GM12878 (cell line): ENCODE measurements around the gene LPA. TPM values are rescaled to one million over a fixed set of nuclear protein-coding genes. Genes with fewer than 3 reads are reported as not detected.

Source experiments
- ATAC-seq: fragments of 200-7000 bp; cut with Tn5 transposase; 3 replicates; pipeline ENCODE4 v1.9.1; 2020; ENCODE audit warnings: mild to moderate bottlenecking, moderate library complexity
- BruUV-seq: library from RNA; stranded (reverse); fragments of 400-500 nt; replicated peaks from 2 replicates; lab custom pipeline; 2021; lab: Mats Ljungman, UMichigan
- CTCF ChIA-PET: fragments of 300-600 bp; sonication (Branson Sonifier 250); formaldehyde crosslinking; extraction: SDS; loops from one replicate; lab custom pipeline; 2021; ENCODE audit warnings: inconsistent platforms; lab: Yijun Ruan, JAX
- POLR2A ChIA-PET: fragments of 350-600 bp; formaldehyde crosslinking; extraction: SDS; loops from one replicate; lab custom pipeline; 2021; ENCODE audit warnings: inconsistent platforms; lab: Charles Lee
- RAD21 ChIA-PET: fragments of 300-600 bp; sonication (Branson Sonifier 250); formaldehyde crosslinking; loops from one replicate; lab custom pipeline; 2023; ENCODE audit warnings: antibody characterized with exemption; ENCODE audit not compliant: unreplicated experiment; lab: Charles Lee
- SMC1A ChIA-PET: fragments of 300-600 bp; sonication (Branson Sonifier 250); formaldehyde crosslinking; loops from one replicate; lab custom pipeline; 2023; ENCODE audit not compliant: unreplicated experiment, uncharacterized antibody; lab: Charles Lee
- DNase-seq: peaks from one replicate; pipeline ENCODE4 v3.0.0-alpha.2; 2011; ENCODE audit warnings: low read depth, low spot score
- FAIRE-seq: peaks from 3 replicates; lab custom pipeline; 2011; peaks lifted over from hg19 to GRCh38; lab: Jason Lieb, UNC
- H2AFZ ChIP-seq: 2 replicates; pipeline ENCODE4 v1.6.0; 2011; ENCODE audit warnings: low read depth, low read length, control low read depth; ENCODE audit not compliant: control insufficient read depth
- H3K27ac ChIP-seq: 2 replicates; pipeline ENCODE4 v1.5.1; 2011; ENCODE audit warnings: control low read depth; ENCODE audit not compliant: control insufficient read depth, insufficient read depth
- H3K27me3 ChIP-seq, 2 experiments: replicated peaks in 1 of 2; 2 replicates each; pipeline versions ENCODE4 v1.6.0 to v1.6.1; 2011; ENCODE audit warnings: low read length in 1 of 2; ENCODE audit not compliant: control insufficient read depth in 2 of 2, insufficient read depth in 2 of 2
- H3K36me3 ChIP-seq, 2 experiments: 2 replicates each; pipeline ENCODE4 v1.5.1; 2011; ENCODE audit warnings: low read length in 1 of 2; ENCODE audit not compliant: control insufficient read depth in 2 of 2, insufficient read depth in 2 of 2
- H3K4me1 ChIP-seq: 2 replicates; pipeline ENCODE4 v1.6.1; 2011; ENCODE audit warnings: mild to moderate bottlenecking, low read length, moderate library complexity, mixed read lengths; ENCODE audit not compliant: control insufficient read depth, insufficient read depth
- H3K4me2 ChIP-seq: 2 replicates; pipeline ENCODE4 v1.6.0; 2011; ENCODE audit warnings: control low read depth; ENCODE audit not compliant: control insufficient read depth, insufficient read depth
- H3K4me3 ChIP-seq: fragments of 200-600 bp; sonication (generic); 2 replicates; pipeline ENCODE4 v1.5.1; 2016
- H3K79me2 ChIP-seq: 2 replicates; pipeline ENCODE4 v1.6.0; 2011; ENCODE audit warnings: low read length; ENCODE audit not compliant: control insufficient read depth, insufficient read depth
- H3K9ac ChIP-seq: 2 replicates; pipeline ENCODE4 v1.8.0; 2011; ENCODE audit warnings: low read length, control low read depth, mixed read lengths; ENCODE audit not compliant: control insufficient read depth, insufficient read depth
- H3K9me3 ChIP-seq: replicated peaks from 3 replicates; pipeline ENCODE4 v1.5.1; 2011; ENCODE audit warnings: mild to moderate bottlenecking, low read length; ENCODE audit not compliant: control insufficient read depth, insufficient read depth
- H4K20me1 ChIP-seq: 2 replicates; pipeline ENCODE4 v1.6.0; 2011; ENCODE audit not compliant: control insufficient read depth, insufficient read depth
- ATF3 ChIP-seq: IDR thresholded peaks from 2 replicates; pipeline ENCODE4 v1.6.1; 2011; ENCODE audit warnings: low read depth, mild to moderate bottlenecking, low read length, moderate library complexity, borderline replicate concordance; ENCODE audit errors: extremely low read depth
- CREB1 ChIP-seq: IDR thresholded peaks from 2 replicates; pipeline ENCODE4 v1.6.1; 2012; ENCODE audit warnings: low read depth, mild to moderate bottlenecking, inconsistent platforms
- MXI1 ChIP-seq: fragments of 150-350 bp; IDR thresholded peaks from 2 replicates; pipeline ENCODE4 v1.6.1; 2011; ENCODE audit warnings: low read depth, mild to moderate bottlenecking, inconsistent platforms, low read length, improper control_type of control experiment
- NR2F1 ChIP-seq: fragments of 450-650 bp; conservative IDR thresholded peaks from 2 replicates; pipeline ENCODE4 v1.6.1; 2017; ENCODE audit warnings: mild to moderate bottlenecking
- POLR2A ChIP-seq: IDR thresholded peaks from 2 replicates; pipeline ENCODE4 v1.6.1; 2011; ENCODE audit warnings: low read depth, mild to moderate bottlenecking, low read length
- POLR2AphosphoS5 ChIP-seq: IDR thresholded peaks from 2 replicates; pipeline ENCODE4 v1.6.1; 2011; ENCODE audit warnings: mild to moderate bottlenecking, low read length, inconsistent platforms
- RCOR1 ChIP-seq: conservative IDR thresholded peaks from 2 replicates; pipeline ENCODE4 v1.6.1; 2012; ENCODE audit warnings: low read depth, low read length, improper control_type of control experiment
- RELA ChIP-seq: fragments of 450-650 bp; IDR thresholded peaks from 2 replicates; pipeline ENCODE4 v1.8.0; 2014; ENCODE audit warnings: borderline replicate concordance; ENCODE audit not compliant: partially characterized antibody
- RELB ChIP-seq: fragments of 450-650 bp; IDR thresholded peaks from 2 replicates; pipeline ENCODE4 v1.6.1; 2017; ENCODE audit warnings: low read depth, mild to moderate bottlenecking, moderate library complexity
- SMAD1 ChIP-seq: fragments of 450-650 bp; IDR thresholded peaks from 2 replicates; pipeline ENCODE4 v1.6.1; 2018; ENCODE audit warnings: mild to moderate bottlenecking, low read depth; ENCODE audit not compliant: partially characterized antibody
- SP1 ChIP-seq: IDR thresholded peaks from one replicate; pipeline ENCODE4 v1.6.1; 2011; ENCODE audit warnings: low read depth, low read length
- SREBF1 ChIP-seq: IDR thresholded peaks from 2 replicates; pipeline ENCODE4 v1.6.1; 2012; ENCODE audit warnings: mild to moderate bottlenecking, low read length
- USF2 ChIP-seq: IDR thresholded peaks from 2 replicates; pipeline ENCODE4 v1.6.1; 2011; ENCODE audit warnings: low read depth, low read length, improper control_type of control experiment, borderline replicate concordance
- WRNIP1 ChIP-seq: IDR thresholded peaks from 2 replicates; pipeline ENCODE4 v1.6.1; 2011; ENCODE audit warnings: low read depth, low read length, improper control_type of control experiment, borderline replicate concordance
- WGBS: methylation state at CpG from one replicate; pipeline ENCODE4 v1.1.6; 2016; ENCODE audit warnings: low lambda C conversion rate; ENCODE audit not compliant: insufficient replicate concordance, insufficient coverage; ENCODE audit errors: missing lambda C conversion rate; 5-methylcytosine and 5-hydroxymethylcytosine counted together
- in situ Hi-C: fragments of 300-500 bp; cut with MboI; formaldehyde crosslinking; loops from 9 replicates; pipeline ENCODE4 v1.14.3; 2018; ENCODE audit warnings: mixed read lengths
- intact Hi-C: fragments of 100-400 bp; cut with micrococcal nuclease; formaldehyde crosslinking; loops from one replicate; pipeline ENCODE4 v1.14.2; 2022; ENCODE audit not compliant: unreplicated experiment
- polyA plus RNA-seq, 11 experiments: library from polyadenylated mRNA; depleted of rRNA in 4 of 11; unstranded in 6 of 11; stranded (reverse) in 5 of 11; fragments of >200 nt; fragmentation: Nextera tagmentation in 4 of 11; fragmentation: Illumina TruSeq in 1 of 11; extraction: Ambion mirVana in 4 of 11; extraction: Trizol in 1 of 11; gene quantifications; 1 replicate in 1 of 11; 2 replicates in 10 of 11; pipeline versions ENCODE4 v1.2.1 to v1.2.3, GENCODE V29; 2011 to 2016; ENCODE audit warnings: inconsistent platforms in 2 of 11, missing spikeins in 2 of 11, low read depth in 1 of 11
- total RNA-seq, 4 experiments: library from RNA; depleted of rRNA in 3 of 4; stranded (reverse); fragments of >200 nt in 3 of 4; fragmentation: Illumina TruSeq in 1 of 4; extraction: Trizol in 1 of 4; gene quantifications; 2 replicates each; pipeline versions ENCODE4 v1.2.1 to v1.2.3, GENCODE V29; 2013 to 2021
- TF ChIP-seq, protein P1 (sequence below): fragments of 450-650 bp; IDR thresholded peaks from 2 replicates; pipeline ENCODE4 v1.6.1; 2018; ENCODE audit warnings: borderline replicate concordance, mild to moderate bottlenecking; ENCODE audit not compliant: partially characterized antibody
- TF ChIP-seq, protein P2 (sequence below): IDR thresholded peaks from 2 replicates; pipeline ENCODE4 v1.6.1; 2012; ENCODE audit warnings: low read depth, low read length, improper control_type of control experiment

The LPA gene
- total and polyA plus RNA-seq, 10 of the 15 experiments (the other 5 are each of a cell fraction or from before 2014, with no cell fraction given) = 0.03 to 2.8 (median 0.57) TPM

GRCh38 chr6:160489091-160489490 lies 175.0 kb downstream of the LPA start:
- in situ Hi-C loops = no loop called here
- ATAC-seq (no peak), DNase-seq (no peak), FAIRE-seq (no peak)
- intact Hi-C loops = no loop called here
- H3K79me2 ChIP-seq = no peaks in the 10 kb centered on the region
- H3K9me3 ChIP-seq = no peaks in the 10 kb centered on the region
- BruUV-seq = no TSS peak
- no peak overlapping the region for H2AFZ ChIP-seq
- no peak overlapping the region for H3K9ac ChIP-seq
- no peak overlapping the region for H3K4me2 ChIP-seq
- no peaks in the 10 kb centered on the region for H3K4me1 ChIP-seq
- ChIA-PET CTCF (no interaction called here), POLR2A (no interaction called here), SMC1A (no interaction called here), RAD21 (no interaction called here)
- no peaks in the 10 kb centered on the region; a peak in 1 of 4 replicates for H3K27me3 ChIP-seq
- H3K36me3 ChIP-seq = no peaks in the 10 kb centered on the region
- 70% methylated on average over 1 of the region's 1 CpG for WGBS
- H4K20me1 ChIP-seq = no peaks in the 10 kb centered on the region
- H3K27ac ChIP-seq = no peak overlapping the region
- no peak overlapping the region for H3K4me3 ChIP-seq
- TF ChIP-seq CREB1 (no peak), ATF3 (no peak), SREBF1 (no peak), POLR2AphosphoS5 (no peak), POLR2A (no peak), SMAD1 (no peak), WRNIP1 (no peak), SP1 (no peak), RELB (no peak), RELA (no peak), RCOR1 (no peak), NR2F1 (no peak), MXI1 (no peak), USF2 (no peak)
- TF ChIP-seq, protein P1, sequence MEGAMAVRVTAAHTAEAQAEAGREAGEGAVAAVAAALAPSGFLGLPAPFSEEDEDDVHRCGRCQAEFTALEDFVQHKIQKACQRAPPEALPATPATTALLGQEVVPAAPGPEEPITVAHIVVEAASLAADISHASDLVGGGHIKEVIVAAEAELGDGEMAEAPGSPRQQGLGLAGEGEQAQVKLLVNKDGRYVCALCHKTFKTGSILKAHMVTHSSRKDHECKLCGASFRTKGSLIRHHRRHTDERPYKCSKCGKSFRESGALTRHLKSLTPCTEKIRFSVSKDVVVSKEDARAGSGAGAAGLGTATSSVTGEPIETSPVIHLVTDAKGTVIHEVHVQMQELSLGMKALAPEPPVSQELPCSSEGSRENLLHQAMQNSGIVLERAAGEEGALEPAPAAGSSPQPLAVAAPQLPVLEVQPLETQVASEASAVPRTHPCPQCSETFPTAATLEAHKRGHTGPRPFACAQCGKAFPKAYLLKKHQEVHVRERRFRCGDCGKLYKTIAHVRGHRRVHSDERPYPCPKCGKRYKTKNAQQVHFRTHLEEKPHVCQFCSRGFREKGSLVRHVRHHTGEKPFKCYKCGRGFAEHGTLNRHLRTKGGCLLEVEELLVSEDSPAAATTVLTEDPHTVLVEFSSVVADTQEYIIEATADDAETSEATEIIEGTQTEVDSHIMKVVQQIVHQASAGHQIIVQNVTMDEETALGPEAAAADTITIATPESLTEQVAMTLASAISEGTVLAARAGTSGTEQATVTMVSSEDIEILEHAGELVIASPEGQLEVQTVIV = no peak
- TF ChIP-seq, protein P2, sequence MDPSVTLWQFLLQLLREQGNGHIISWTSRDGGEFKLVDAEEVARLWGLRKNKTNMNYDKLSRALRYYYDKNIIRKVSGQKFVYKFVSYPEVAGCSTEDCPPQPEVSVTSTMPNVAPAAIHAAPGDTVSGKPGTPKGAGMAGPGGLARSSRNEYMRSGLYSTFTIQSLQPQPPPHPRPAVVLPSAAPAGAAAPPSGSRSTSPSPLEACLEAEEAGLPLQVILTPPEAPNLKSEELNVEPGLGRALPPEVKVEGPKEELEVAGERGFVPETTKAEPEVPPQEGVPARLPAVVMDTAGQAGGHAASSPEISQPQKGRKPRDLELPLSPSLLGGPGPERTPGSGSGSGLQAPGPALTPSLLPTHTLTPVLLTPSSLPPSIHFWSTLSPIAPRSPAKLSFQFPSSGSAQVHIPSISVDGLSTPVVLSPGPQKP = no peak
